Uterus (tissue), 2 donors: Measurements from ENCODE around the gene EFNA3.

Experiments
- CTCF ChIP-seq, 4 experiments: fragments of 200-600 bp in 2 of 4; fragments of 450-650 bp in 2 of 4; sonication (generic) in 2 of 4; IDR thresholded peaks; one replicate each; pipeline ENCODE4 v1.5.1; 2016 to 2019; ENCODE audit warnings: antibody characterized with exemption in 4 of 4, mild to moderate bottlenecking in 2 of 4, moderate library complexity in 1 of 4
- POLR2A ChIP-seq, 2 donors: fragments of 450-650 bp; IDR thresholded peaks; one replicate each; pipeline ENCODE4 v1.6.1; 2016; ENCODE audit warnings: antibody characterized with exemption in 2 of 2, mild to moderate bottlenecking in 1 of 2, moderate library complexity in 1 of 2

GRCh38 chr1:155125511-155125945 lies 46.9 kb downstream of the EFNA3 start:
- TF ChIP-seq CTCF (IDR thresholded peaks at IDR 0.05), result no peak
- TF ChIP-seq POLR2A (IDR thresholded peaks at IDR 0.05), result no peak
